K562 (cell line): Measurements from ENCODE around the gene CCK. TPM values are rescaled to one million over a fixed set of nuclear protein-coding genes. Genes with fewer than 3 reads are reported as not detected.

Experiments
- ATAC-seq: fragments of 200-7000 bp; cut with Tn5 transposase; 3 replicates; pipeline ENCODE4 v1.9.1; 2020; ENCODE audit warnings: moderate library complexity
- BruUV-seq: library from RNA; stranded (reverse); fragments of 400-500 nt; replicated peaks from 2 replicates; lab custom pipeline; 2021; lab: Mats Ljungman, UMichigan
- CTCF ChIA-PET: fragments of 300-600 bp; formaldehyde crosslinking; extraction: SDS; loops from one replicate; lab custom pipeline; 2021; ENCODE audit warnings: low intra/inter-chr PET ratio; lab: Yijun Ruan, JAX
- POLR2A ChIA-PET: fragments of 300-600, 350-650 bp; sonication (Branson Sonifier 250); formaldehyde crosslinking; extraction: SDS; loops from one replicate; lab custom pipeline; 2021; ENCODE audit warnings: antibody characterized with exemption, inconsistent platforms; lab: Yijun Ruan, JAX
- DNase-seq, 4 experiments: peaks; one replicate each; pipeline versions ENCODE4 v3.0.0 to v3.0.0-alpha.2; 2011 to 2018; ENCODE audit warnings: low spot score in 3 of 4, mixed read lengths in 3 of 4; ENCODE audit errors: extremely low read depth in 1 of 4
- FAIRE-seq: peaks from 2 replicates; lab custom pipeline; 2011; peaks lifted over from hg19 to GRCh38; lab: Jason Lieb, UNC
- H2AFZ ChIP-seq: 2 replicates; pipeline ENCODE4 v1.6.0; 2011; ENCODE audit warnings: low read depth, low read length, control low read depth, inconsistent platforms
- H3K27ac ChIP-seq: fragments of 200-600 bp; 3 replicates; pipeline ENCODE4 v1.8.0; 2011; ENCODE audit warnings: low read depth, mild to moderate bottlenecking, control low read depth, inconsistent platforms, low read length, moderate library complexity, mixed read lengths; ENCODE audit errors: extremely low read depth
- H3K27me3 ChIP-seq, 2 experiments: fragments of 300-600 bp in 1 of 2; 2 replicates in 1 of 2; 3 replicates in 1 of 2; pipeline versions ENCODE4 v1.6.0 to v1.8.0; 2011; ENCODE audit warnings: inconsistent platforms in 2 of 2, low read length in 2 of 2, mild to moderate bottlenecking in 1 of 2, mixed read lengths in 1 of 2, moderate library complexity in 1 of 2; ENCODE audit not compliant: control insufficient read depth in 2 of 2, insufficient read depth in 2 of 2
- H3K36me3 ChIP-seq: fragments of 300-600 bp; 3 replicates; pipeline ENCODE4 v1.8.0; 2011; ENCODE audit warnings: mild to moderate bottlenecking, low read length, inconsistent platforms; ENCODE audit not compliant: control insufficient read depth, insufficient read depth
- H3K4me1 ChIP-seq, 2 experiments: fragments of 200-600 bp in 1 of 2; replicated peaks in 1 of 2; 2 replicates in 1 of 2; 3 replicates in 1 of 2; pipeline versions ENCODE4 v1.5.1 to v1.8.0; 2011; ENCODE audit warnings: inconsistent platforms in 2 of 2, low read length in 2 of 2, mild to moderate bottlenecking in 1 of 2, mixed read lengths in 1 of 2, moderate library complexity in 1 of 2; ENCODE audit not compliant: control insufficient read depth in 2 of 2, insufficient read depth in 2 of 2
- H3K4me2 ChIP-seq: 2 replicates; pipeline ENCODE4 v1.6.1; 2011; ENCODE audit warnings: low read length, control low read depth, inconsistent platforms, mixed read lengths; ENCODE audit not compliant: insufficient read depth
- H3K4me3 ChIP-seq: fragments of 200-600 bp; sonication (generic), shearing (Covaris generic); 2 replicates; pipeline ENCODE4 v1.5.1; 2016; ENCODE audit warnings: control low read depth, inconsistent platforms
- H3K79me2 ChIP-seq: fragments of 200-600 bp; 3 replicates; pipeline ENCODE4 v1.8.0; 2011; ENCODE audit warnings: low read length, inconsistent platforms; ENCODE audit not compliant: control insufficient read depth, insufficient read depth
- H3K9ac ChIP-seq, 2 experiments: 2 replicates each; pipeline versions ENCODE4 v1.6.0 to v1.6.1; 2011; ENCODE audit warnings: low read depth in 2 of 2, low read length in 2 of 2, control low read depth in 1 of 2, inconsistent platforms in 1 of 2, mild to moderate bottlenecking in 1 of 2, mixed read lengths in 1 of 2; ENCODE audit not compliant: insufficient read depth in 1 of 2
- H3K9me1 ChIP-seq: one replicate; pipeline ENCODE4 v1.6.0; 2011; ENCODE audit warnings: inconsistent platforms, mild to moderate bottlenecking, low read length, moderate library complexity; ENCODE audit not compliant: control insufficient read depth, insufficient read depth
- H3K9me3 ChIP-seq: replicated peaks from 2 replicates; pipeline ENCODE4 v1.5.1; 2011; ENCODE audit warnings: low read depth, low read length, inconsistent platforms; ENCODE audit not compliant: control insufficient read depth, insufficient read depth
- H4K20me1 ChIP-seq: replicated peaks from 2 replicates; pipeline ENCODE4 v1.6.1; 2011; ENCODE audit warnings: low read length, inconsistent platforms, mixed read lengths; ENCODE audit not compliant: control insufficient read depth, insufficient read depth
- MTA1 ChIP-seq: fragments of 450-650 bp; IDR thresholded peaks from 2 replicates; pipeline ENCODE4 v1.6.1; 2017; ENCODE audit warnings: borderline replicate concordance
- RBBP5 ChIP-seq: fragments of 200-600 bp; sonication (generic); IDR thresholded peaks from 2 replicates; pipeline ENCODE4 v1.6.1; 2012; ENCODE audit warnings: borderline replicate concordance, mild to moderate bottlenecking, low read length, control low read depth, inconsistent platforms; ENCODE audit not compliant: insufficient read depth, poor library complexity, severe bottlenecking
- RBM25 ChIP-seq: fragments of 200-400 bp; formaldehyde crosslinking; IDR thresholded peaks from 2 replicates; pipeline ENCODE4 v1.6.1; 2018; ENCODE audit warnings: low read length, low read depth, moderate library complexity; ENCODE audit not compliant: severe bottlenecking
- WGBS: fragments of 100-300 bp; shearing (Covaris generic); methylation state at CpG from one replicate; pipeline ENCODE4 v1.1.6; 2016; ENCODE audit warnings: low coverage, mixed read lengths; ENCODE audit not compliant: insufficient coverage; ENCODE audit errors: missing lambda C conversion rate; 5-methylcytosine and 5-hydroxymethylcytosine counted together
- in situ Hi-C: fragments of 300-500 bp; cut with MboI; formaldehyde crosslinking; loops from 4 replicates; pipeline ENCODE4 v1.15.0; 2018; ENCODE audit warnings: inconsistent platforms, mixed read lengths
- intact Hi-C: fragments of 100-400 bp; cut with micrococcal nuclease; formaldehyde crosslinking; loops from 2 replicates; pipeline ENCODE4 v1.14.2; 2022
- polyA plus RNA-seq, 8 experiments: library from polyadenylated mRNA; depleted of rRNA in 4 of 8; stranded (reverse) in 5 of 8; unstranded in 3 of 8; fragments of >200 nt; fragmentation: Nextera tagmentation in 2 of 8; fragmentation: Illumina TruSeq in 1 of 8; extraction: Ambion mirVana in 2 of 8; extraction: Trizol in 1 of 8; gene quantifications; 2 replicates each; pipeline versions ENCODE4 v1.2.1 to v1.2.3, GENCODE V29; 2011 to 2014; ENCODE audit warnings: inconsistent platforms in 1 of 8, missing spikeins in 1 of 8
- total RNA-seq, 7 experiments: library from RNA; depleted of rRNA in 6 of 7; stranded (reverse); fragments of >200 nt in 6 of 7; fragmentation: Illumina TruSeq in 2 of 7; extraction: Trizol in 2 of 7; gene quantifications; 2 replicates each; pipeline versions ENCODE4 v1.2.1 to v1.2.3, GENCODE V29; 2011 to 2021; ENCODE audit warnings: low replicate concordance in 1 of 7
- TF ChIP-seq, protein P1 (sequence below): fragments of 450-650 bp; IDR thresholded peaks from 2 replicates; pipeline ENCODE4 v1.6.1; 2017; ENCODE audit warnings: mild to moderate bottlenecking, moderate library complexity

Gene CCK
- total and polyA plus RNA-seq, 9 of the 15 experiments (the other 6 are each of a cell fraction or from before 2014, with no cell fraction given), result not detected

DNA sequence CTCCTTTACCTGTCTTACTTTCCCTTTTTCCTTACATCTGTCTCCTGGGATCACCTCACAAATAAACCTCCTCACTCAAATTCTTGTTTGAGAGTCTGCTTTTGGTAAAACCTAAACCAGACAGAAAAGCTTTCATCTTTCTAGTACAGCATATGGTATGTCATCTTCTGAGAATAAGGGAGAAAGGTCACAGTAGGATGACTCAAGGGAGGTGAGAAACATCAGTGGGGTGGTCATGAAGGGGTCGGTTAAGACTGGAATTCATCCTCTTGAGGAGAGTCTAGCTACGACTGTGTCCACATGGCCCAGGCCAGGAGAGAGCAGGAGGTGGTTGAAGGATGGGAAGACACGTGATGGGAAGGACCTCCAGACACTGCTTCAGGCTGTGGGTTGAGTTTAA is 34.8 kb upstream of the CCK start:
- ChIA-PET CTCF (no interaction called here), POLR2A (no interaction called here)
- no peak overlapping the region for H2AFZ ChIP-seq
- no TSS peak for BruUV-seq
- no peaks in the 10 kb centered on the region for H3K4me1 ChIP-seq
- intact Hi-C loops, result no loop called here
- no peak overlapping the region for H3K9ac ChIP-seq
- WGBS, result 0% methylated on average over 3 of the region's 3 CpGs
- no peak overlapping the region for H3K4me3 ChIP-seq
- DNase-seq (no peak), ATAC-seq (no peak), FAIRE-seq (no peak)
- in situ Hi-C loops, result no loop called here
- no peaks in the 10 kb centered on the region; a peak in 1 of 5 replicates for H3K27me3 ChIP-seq
- H3K9me3 ChIP-seq, result no peaks in the 10 kb centered on the region
- no peaks in the 10 kb centered on the region for H3K9me1 ChIP-seq
- TF ChIP-seq RBBP5 (no peak), RBM25 (no peak), MTA1 (no peak)
- TF ChIP-seq, protein P1, sequence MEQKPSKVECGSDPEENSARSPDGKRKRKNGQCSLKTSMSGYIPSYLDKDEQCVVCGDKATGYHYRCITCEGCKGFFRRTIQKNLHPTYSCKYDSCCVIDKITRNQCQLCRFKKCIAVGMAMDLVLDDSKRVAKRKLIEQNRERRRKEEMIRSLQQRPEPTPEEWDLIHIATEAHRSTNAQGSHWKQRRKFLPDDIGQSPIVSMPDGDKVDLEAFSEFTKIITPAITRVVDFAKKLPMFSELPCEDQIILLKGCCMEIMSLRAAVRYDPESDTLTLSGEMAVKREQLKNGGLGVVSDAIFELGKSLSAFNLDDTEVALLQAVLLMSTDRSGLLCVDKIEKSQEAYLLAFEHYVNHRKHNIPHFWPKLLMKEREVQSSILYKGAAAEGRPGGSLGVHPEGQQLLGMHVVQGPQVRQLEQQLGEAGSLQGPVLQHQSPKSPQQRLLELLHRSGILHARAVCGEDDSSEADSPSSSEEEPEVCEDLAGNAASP, result no peak
- H3K36me3 ChIP-seq, result no peaks in the 10 kb centered on the region
- no peaks in the 10 kb centered on the region for H3K79me2 ChIP-seq
- H3K4me2 ChIP-seq, result no peak overlapping the region
- H4K20me1 ChIP-seq, result 0 out of 2 replicates have a peak, but pooled peaks cover 4% of the 10 kb centered on the region
- H3K27ac ChIP-seq, result no peak overlapping the region
